Measurements from ENCODE around the gene ERO1B. TPM values are rescaled to one million over a fixed set of nuclear protein-coding genes. Genes with fewer than 3 reads are reported as not detected.

Gene ERO1B
- polyA plus RNA-seq, 1 of the 3 experiments (the other 2 are of a cell fraction) = 0.79 TPM

DNA sequence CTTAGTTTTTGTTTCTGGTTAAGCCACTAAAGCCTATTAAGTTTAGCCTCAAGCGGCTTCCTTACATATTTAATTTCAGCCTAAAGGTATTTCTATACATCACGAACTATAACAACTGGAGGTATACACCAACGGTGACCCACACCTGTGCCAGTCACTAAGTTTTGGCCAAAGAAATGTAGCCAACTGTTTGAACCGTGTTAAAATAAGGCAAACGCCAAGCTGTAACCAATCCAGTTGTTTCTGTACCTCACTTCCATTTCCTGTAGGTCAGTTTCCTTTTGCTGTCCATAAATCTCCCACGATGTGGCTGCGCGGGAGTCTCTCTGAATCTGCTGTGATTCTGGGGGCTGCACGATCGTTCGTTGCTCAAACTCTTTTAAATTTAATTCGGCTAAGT is 5.6 kb upstream of the ERO1B start:
- H3K4me1 ChIP-seq (ENCODE audit: control insufficient read depth in 1 of 2, insufficient read depth in 2 of 2, low read depth in 1 of 2, low read length in 1 of 2) = peaks cover 0 to 1% of the 10 kb centered on the region in 2 experiments; a peak in 2 of 4 replicates
- H3K4me2 ChIP-seq = no peak overlapping the region
- H4K20me1 ChIP-seq (ENCODE audit: insufficient read depth) = no peaks in the 10 kb centered on the region
- no peaks in the 10 kb centered on the region for H3K79me2 ChIP-seq (ENCODE audit: insufficient read depth)
- H2AFZ ChIP-seq (ENCODE audit: low read depth) = no peak overlapping the region
- ChIA-PET CTCF (no interaction called here), POLR2A (no interaction called here)
- TF ChIP-seq CHD2 (IDR thresholded peaks at IDR 0.05; ENCODE audit: low read length, partially characterized antibody) (no peak), SMC3 (IDR thresholded peaks at IDR 0.05; ENCODE audit: low read depth, low read length) (no peak), NRF1 (IDR thresholded peaks at IDR 0.05; ENCODE audit: low read depth, low read length) (no peak), FOSL2 (IDR thresholded peaks at IDR 0.05; ENCODE audit: borderline replicate concordance, low read depth) (no peak), EP300 (IDR thresholded peaks at IDR 0.05; ENCODE audit: borderline replicate concordance in 1 of 2, low read depth in 1 of 2, low read length in 1 of 2) (no peak), YY1 (IDR thresholded peaks at IDR 0.05; ENCODE audit: low read depth) (no peak), TEAD4 (IDR thresholded peaks at IDR 0.05; ENCODE audit: borderline replicate concordance, insufficient read depth) (no peak), GABPA (IDR thresholded peaks at IDR 0.05; ENCODE audit: low read depth) (no peak)
- TF ChIP-seq, protein P1, sequence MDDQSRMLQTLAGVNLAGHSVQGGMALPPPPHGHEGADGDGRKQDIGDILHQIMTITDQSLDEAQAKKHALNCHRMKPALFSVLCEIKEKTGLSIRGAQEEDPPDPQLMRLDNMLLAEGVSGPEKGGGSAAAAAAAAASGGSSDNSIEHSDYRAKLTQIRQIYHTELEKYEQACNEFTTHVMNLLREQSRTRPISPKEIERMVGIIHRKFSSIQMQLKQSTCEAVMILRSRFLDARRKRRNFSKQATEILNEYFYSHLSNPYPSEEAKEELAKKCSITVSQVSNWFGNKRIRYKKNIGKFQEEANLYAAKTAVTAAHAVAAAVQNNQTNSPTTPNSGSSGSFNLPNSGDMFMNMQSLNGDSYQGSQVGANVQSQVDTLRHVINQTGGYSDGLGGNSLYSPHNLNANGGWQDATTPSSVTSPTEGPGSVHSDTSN (IDR thresholded peaks at IDR 0.05) = no peak
- TF ChIP-seq, protein P2, sequence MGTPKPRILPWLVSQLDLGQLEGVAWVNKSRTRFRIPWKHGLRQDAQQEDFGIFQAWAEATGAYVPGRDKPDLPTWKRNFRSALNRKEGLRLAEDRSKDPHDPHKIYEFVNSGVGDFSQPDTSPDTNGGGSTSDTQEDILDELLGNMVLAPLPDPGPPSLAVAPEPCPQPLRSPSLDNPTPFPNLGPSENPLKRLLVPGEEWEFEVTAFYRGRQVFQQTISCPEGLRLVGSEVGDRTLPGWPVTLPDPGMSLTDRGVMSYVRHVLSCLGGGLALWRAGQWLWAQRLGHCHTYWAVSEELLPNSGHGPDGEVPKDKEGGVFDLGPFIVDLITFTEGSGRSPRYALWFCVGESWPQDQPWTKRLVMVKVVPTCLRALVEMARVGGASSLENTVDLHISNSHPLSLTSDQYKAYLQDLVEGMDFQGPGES (IDR thresholded peaks at IDR 0.05; ENCODE audit: low read depth, low read length) = no peak
- TF ChIP-seq, protein P3, sequence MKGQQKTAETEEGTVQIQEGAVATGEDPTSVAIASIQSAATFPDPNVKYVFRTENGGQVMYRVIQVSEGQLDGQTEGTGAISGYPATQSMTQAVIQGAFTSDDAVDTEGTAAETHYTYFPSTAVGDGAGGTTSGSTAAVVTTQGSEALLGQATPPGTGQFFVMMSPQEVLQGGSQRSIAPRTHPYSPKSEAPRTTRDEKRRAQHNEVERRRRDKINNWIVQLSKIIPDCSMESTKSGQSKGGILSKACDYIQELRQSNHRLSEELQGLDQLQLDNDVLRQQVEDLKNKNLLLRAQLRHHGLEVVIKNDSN (IDR thresholded peaks at IDR 0.05; ENCODE audit: borderline replicate concordance, low read depth) = no peak
- H3K27ac ChIP-seq (ENCODE audit: low read depth in 2 of 2, low read length in 1 of 2) = no peak overlapping the region
- H3F3A ChIP-seq (replicated peaks; ENCODE audit: insufficient read depth) = no peaks in the 10 kb centered on the region
- 85% methylated on average over 12 of the region's 12 CpGs for WGBS (ENCODE audit: low lambda C conversion rate)
- no peaks in the 10 kb centered on the region for H3K9me2 ChIP-seq
- no peaks in the 10 kb centered on the region for H3K9me3 ChIP-seq
- H3K9ac ChIP-seq = no peak overlapping the region
- no peaks in the 10 kb centered on the region for H3K36me3 ChIP-seq (replicated peaks in 1 of 2; ENCODE audit: control insufficient read depth in 1 of 2, insufficient read depth in 2 of 2, low read length in 1 of 2)
- H3K27me3 ChIP-seq (ENCODE audit: insufficient read depth) = peaks cover 4% of the 10 kb centered on the region; the same call in 1 of the 2 replicates
- DNase-seq = no peak
- no peak overlapping the region for H3K4me3 ChIP-seq (ENCODE audit: low read depth in 2 of 2, low read length in 1 of 2)

DNA sequence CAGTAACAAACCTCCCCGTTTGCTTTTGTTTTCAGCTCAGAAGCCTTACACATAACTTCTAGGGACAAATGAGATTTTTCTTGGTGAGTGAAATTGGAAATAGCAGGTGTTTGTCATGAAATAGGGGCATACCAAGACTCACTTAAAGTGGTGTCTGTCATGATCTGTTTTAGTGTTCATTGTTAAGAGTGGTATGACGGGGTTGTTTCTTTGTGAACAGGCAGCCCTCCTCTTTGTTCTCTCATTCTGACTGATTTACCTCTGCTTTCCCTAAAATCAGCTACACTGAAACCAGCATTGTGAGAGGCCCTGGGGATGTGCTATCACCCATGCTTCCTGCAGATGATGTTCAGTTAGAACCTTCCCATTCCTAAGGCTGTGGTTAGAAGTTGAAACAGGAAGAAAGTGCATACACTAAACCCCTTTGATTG is 2.5 kb upstream of the ERO1B start:
- Histone ChIP-seq H2AFZ (ENCODE audit: low read depth) (no peak overlapping the region), H4K20me1 (ENCODE audit: insufficient read depth) (no peaks in the 10 kb centered on the region), H3F3A (replicated peaks; ENCODE audit: insufficient read depth) (no peaks in the 10 kb centered on the region), H3K36me3 (replicated peaks in 1 of 2; ENCODE audit: control insufficient read depth in 1 of 2, insufficient read depth in 2 of 2, low read length in 1 of 2) (no peaks in the 10 kb centered on the region), H3K4me1 (ENCODE audit: control insufficient read depth in 1 of 2, insufficient read depth in 2 of 2, low read depth in 1 of 2, low read length in 1 of 2) (peaks cover 0 to 10% of the 10 kb centered on the region in 2 experiments; a peak in 2 of 4 replicates), H3K4me3 (ENCODE audit: low read depth in 2 of 2, low read length in 1 of 2) (no peak overlapping the region), H3K27ac (ENCODE audit: low read depth in 2 of 2, low read length in 1 of 2) (no peak overlapping the region), H3K79me2 (ENCODE audit: insufficient read depth) (no peaks in the 10 kb centered on the region), H3K4me2 (no peak overlapping the region), H3K9me2 (no peaks in the 10 kb centered on the region), H3K27me3 (ENCODE audit: insufficient read depth) (peaks cover 4% of the 10 kb centered on the region; the same call in 1 of the 2 replicates), H3K9me3 (no peaks in the 10 kb centered on the region), H3K9ac (no peak overlapping the region)
- POLR2A ChIA-PET = no interaction called here
- CTCF ChIA-PET = interaction anchor here (0.7 to 0.8 kb wide), 2 partner anchors 9 to 209 kb away, joined by 3 read pairs; no protein-coding TSS in a partner anchor
- 77% methylated on average over 2 of the region's 2 CpGs for WGBS (ENCODE audit: low lambda C conversion rate)
- DNase-seq = no peak
- no peak for TF ChIP-seq SIN3A (IDR thresholded peaks at IDR 0.05; ENCODE audit: borderline replicate concordance, low read depth, low read length)
- TF ChIP-seq, protein P4, sequence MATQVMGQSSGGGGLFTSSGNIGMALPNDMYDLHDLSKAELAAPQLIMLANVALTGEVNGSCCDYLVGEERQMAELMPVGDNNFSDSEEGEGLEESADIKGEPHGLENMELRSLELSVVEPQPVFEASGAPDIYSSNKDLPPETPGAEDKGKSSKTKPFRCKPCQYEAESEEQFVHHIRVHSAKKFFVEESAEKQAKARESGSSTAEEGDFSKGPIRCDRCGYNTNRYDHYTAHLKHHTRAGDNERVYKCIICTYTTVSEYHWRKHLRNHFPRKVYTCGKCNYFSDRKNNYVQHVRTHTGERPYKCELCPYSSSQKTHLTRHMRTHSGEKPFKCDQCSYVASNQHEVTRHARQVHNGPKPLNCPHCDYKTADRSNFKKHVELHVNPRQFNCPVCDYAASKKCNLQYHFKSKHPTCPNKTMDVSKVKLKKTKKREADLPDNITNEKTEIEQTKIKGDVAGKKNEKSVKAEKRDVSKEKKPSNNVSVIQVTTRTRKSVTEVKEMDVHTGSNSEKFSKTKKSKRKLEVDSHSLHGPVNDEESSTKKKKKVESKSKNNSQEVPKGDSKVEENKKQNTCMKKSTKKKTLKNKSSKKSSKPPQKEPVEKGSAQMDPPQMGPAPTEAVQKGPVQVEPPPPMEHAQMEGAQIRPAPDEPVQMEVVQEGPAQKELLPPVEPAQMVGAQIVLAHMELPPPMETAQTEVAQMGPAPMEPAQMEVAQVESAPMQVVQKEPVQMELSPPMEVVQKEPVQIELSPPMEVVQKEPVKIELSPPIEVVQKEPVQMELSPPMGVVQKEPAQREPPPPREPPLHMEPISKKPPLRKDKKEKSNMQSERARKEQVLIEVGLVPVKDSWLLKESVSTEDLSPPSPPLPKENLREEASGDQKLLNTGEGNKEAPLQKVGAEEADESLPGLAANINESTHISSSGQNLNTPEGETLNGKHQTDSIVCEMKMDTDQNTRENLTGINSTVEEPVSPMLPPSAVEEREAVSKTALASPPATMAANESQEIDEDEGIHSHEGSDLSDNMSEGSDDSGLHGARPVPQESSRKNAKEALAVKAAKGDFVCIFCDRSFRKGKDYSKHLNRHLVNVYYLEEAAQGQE (IDR thresholded peaks at IDR 0.05; ENCODE audit: low read depth, low read length) = no peak
- TF ChIP-seq TEAD4 (IDR thresholded peaks at IDR 0.05; ENCODE audit: borderline replicate concordance, insufficient read depth) = no peak
- TF ChIP-seq EP300 (IDR thresholded peaks at IDR 0.05; ENCODE audit: borderline replicate concordance in 1 of 2, low read depth in 1 of 2, low read length in 1 of 2) = no peak
- no peak for TF ChIP-seq TCF12 (IDR thresholded peaks at IDR 0.05)
- no peak for TF ChIP-seq GATA2 (CRISPR knock-in tag; IDR thresholded peaks at IDR 0.05)
- no peak for TF ChIP-seq RCOR1 (IDR thresholded peaks at IDR 0.05; ENCODE audit: low read length)
- no peak for TF ChIP-seq POLR2AphosphoS5 (IDR thresholded peaks at IDR 0.05; ENCODE audit: low read depth, low read length)
- TF ChIP-seq, protein P5, sequence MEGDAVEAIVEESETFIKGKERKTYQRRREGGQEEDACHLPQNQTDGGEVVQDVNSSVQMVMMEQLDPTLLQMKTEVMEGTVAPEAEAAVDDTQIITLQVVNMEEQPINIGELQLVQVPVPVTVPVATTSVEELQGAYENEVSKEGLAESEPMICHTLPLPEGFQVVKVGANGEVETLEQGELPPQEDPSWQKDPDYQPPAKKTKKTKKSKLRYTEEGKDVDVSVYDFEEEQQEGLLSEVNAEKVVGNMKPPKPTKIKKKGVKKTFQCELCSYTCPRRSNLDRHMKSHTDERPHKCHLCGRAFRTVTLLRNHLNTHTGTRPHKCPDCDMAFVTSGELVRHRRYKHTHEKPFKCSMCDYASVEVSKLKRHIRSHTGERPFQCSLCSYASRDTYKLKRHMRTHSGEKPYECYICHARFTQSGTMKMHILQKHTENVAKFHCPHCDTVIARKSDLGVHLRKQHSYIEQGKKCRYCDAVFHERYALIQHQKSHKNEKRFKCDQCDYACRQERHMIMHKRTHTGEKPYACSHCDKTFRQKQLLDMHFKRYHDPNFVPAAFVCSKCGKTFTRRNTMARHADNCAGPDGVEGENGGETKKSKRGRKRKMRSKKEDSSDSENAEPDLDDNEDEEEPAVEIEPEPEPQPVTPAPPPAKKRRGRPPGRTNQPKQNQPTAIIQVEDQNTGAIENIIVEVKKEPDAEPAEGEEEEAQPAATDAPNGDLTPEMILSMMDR (IDR thresholded peaks at IDR 0.05) = no peak
- TF ChIP-seq, protein P3 (IDR thresholded peaks at IDR 0.05; ENCODE audit: borderline replicate concordance, low read depth) = no peak
- TF ChIP-seq GABPA (IDR thresholded peaks at IDR 0.05; ENCODE audit: low read depth) = no peak

All from SK-N-SH (cell line).